Smooth muscle cell of the pulmonary artery (primary cell): Measurements from ENCODE around the gene MAN1B1. TPM values are rescaled to one million over a fixed set of nuclear protein-coding genes. Genes with fewer than 3 reads are reported as not detected.

Source experiments
- total RNA-seq: library from RNA; depleted of rRNA; stranded (reverse); fragments of >200 nt; gene quantifications from 2 replicates; pipeline ENCODE4 v1.2.3, GENCODE V29; 2014

The MAN1B1 gene
- total RNA-seq, result 153 and 203 TPM in 2 replicates

DNA sequence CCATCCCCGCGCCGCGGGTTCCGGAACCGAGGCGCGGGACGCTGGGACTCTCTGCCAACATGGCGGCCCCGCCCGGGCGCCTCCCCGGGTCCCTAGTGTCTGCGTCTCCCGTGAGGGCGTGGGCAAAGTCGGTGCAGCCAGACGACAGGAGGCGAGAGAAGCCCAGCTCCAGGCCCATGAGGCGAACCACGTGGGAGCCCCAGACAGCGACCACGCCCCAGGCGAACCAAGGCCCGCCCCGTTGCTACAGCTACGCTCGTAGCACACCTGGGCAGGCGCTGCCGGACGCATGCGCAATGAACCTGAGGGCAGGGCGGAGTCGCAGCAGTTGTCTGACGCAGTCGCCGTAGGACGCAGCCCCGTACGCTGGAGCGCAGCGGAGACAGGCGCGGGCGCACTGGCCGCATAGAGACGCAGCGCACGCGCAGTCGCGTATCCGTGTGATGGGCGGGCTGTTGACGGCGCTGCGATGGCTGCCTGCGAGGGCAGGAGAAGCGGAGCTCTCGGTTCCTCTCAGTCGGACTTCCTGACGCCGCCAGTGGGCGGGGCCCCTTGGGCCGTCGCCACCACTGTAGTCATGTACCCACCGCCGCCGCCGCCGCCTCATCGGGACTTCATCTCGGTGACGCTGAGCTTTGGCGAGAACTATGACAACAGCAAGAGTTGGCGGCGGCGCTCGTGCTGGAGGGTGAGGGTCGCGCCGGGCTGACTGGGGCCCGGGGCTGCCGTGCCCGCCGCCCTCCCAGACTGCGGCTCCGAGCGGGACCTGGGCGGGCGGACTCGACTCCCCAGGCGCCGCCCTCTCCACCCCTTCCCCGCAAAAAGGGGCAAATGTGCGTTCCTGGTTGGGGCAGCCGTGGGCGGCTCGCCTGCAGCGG, at the start of gene MAN1B1:
MAN1B1 (plus strand) TSS at position 455 of the 878 bp plus-strand sequence; CDS start at position 470, 15 bp downstream.

DNA sequence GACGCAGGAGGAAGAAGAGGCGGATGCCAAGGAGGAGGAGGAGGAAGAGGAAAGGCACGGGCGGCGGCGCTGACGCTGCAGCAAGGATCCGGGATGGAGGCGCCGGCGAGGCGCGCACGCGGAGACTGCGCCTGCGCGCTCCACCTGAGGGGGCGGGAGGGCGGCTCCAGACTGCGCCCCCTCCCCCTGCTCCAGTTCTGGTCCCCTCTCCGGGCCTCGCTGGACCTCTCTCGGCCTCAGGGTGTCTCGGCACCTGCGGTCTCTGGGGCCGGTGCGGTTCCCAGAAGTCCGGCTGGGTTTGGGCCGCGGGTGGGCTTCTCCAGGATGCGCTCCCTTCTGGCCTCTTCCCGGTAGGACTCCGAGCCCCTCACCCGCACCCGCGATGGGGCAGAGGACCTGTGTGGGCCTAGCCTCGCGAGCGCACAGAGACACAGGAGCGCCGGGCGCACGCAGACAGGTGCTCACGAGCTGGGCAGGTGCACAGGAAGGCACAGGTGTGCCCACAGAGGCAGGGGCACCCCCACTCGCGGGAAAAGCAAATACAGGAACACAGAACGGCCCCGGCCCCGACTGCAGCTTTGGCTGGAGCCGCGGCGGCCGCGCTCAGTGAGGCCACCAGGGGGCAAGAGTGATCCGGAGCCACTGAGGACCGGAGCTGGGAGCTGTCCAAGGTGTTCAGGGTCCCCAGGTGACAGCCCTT, 40.5 kb upstream of the MAN1B1 start, which contains the start of gene NPDC1:
NPDC1 (minus strand) TSS at position 90 of the 700 bp plus-strand sequence. CDS start 188 bp downstream, outside the sequence.

DNA sequence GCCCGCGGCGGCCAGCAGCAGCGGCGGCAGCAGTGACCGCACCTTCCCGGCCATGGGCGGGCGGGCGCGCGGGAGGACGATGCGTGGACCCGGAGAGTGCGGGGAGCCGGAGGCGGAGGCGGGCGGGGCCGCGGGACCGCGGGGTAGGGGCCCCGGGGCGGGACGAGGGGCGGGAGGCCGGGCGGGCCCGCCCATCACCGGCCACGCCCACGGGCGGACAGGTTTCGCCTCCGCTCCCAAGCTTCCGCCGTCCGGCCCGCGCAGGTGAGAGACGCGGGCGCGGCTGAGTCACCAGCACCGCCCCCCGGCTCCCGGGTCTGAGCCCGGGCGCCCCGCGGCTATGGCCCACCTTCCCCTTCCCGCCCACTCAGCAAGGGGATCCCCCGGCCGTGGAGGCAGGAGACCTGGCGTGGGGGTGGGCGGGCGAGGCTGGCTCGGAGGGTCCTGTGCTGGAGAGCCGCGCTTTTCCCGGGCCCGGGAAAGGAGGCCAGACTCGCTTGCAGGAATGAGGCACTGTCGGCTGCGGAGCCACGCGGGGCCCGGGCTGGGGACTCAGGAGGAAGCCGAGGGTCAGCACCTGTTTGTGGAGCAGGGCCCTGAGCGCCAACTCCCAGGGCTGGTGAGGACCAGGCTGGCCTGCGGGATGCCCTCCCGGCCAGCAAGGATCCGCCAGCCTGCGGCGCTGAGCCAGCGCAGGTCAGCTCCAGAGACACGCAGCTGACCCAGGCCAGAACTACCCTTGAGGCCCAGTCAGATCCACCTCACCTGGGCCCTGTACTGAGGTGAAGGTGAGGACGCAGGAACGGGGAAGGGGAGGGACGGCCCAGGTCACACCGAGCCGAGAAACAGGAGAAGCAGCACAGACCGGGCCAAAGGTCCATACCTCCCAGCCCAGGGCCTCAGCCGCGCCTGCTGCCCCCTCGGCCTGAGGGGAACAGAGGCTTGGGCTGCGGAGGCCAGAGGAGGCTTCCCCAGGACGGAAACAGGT, 32.5 kb upstream of the MAN1B1 start, which contains the start of gene ENTPD2:
ENTPD2 (minus strand) TSS at position 118 of the 988 bp plus-strand sequence; CDS start at position 54, 64 bp downstream.

GRCh38 chr9:137070201-137070905, 16.4 kb upstream of the MAN1B1 start, which contains the start of gene SAPCD2:
Gene SAPCD2 (minus strand): TSS chr9:137070557. CDS start chr9:137070460, 97 bp downstream.

GRCh38 chr9:137077010-137077747, 9.6 kb upstream of the MAN1B1 start, which contains the start of gene UAP1L1:
Gene UAP1L1 (plus strand): TSS chr9:137077517. CDS start chr9:137077533, 16 bp downstream.

GRCh38 chr9:137114613-137115393, 28.0 kb downstream of the MAN1B1 start, which contains the start of gene DPP7:
Gene DPP7 (minus strand): TSS chr9:137114733. CDS start chr9:137114713, 20 bp downstream.

DNA sequence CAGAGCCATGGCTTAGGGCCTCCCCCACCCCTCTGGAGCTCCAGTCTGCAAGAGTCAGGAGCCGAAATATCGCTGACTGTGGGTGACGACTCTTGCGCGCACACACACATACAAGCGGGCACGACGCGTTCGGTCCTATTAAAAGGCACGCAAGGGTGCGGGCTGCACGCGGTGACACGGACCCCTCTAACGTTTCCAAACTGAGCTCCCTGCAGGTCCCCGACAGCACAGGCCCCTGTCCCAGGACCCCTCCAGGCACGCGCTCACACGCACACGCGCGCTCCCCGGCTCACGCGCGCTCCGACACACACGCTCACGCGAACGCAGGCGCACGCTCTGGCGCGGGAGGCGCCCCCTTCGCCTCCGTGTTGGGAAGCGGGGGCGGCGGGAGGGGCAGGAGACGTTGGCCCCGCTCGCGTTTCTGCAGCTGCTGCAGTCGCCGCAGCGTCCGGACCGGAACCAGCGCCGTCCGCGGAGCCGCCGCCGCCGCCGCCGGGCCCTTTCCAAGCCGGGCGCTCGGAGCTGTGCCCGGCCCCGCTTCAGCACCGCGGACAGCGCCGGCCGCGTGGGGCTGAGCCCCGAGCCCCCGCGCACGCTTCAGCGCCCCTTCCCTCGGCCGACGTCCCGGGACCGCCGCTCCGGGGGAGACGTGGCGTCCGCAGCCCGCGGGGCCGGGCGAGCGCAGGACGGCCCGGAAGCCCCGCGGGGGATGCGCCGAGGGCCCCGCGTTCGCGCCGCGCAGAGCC, 52.1 kb downstream of the MAN1B1 start, which contains the start of gene GRIN1:
GRIN1 (plus strand) TSS at position 433 of the 746 bp plus-strand sequence. CDS start 333 bp downstream, outside the sequence.

Other genes with a start within 250 kb of the MAN1B1 start
- gene AJM1, start 244.5 kb upstream of the MAN1B1 start, total RNA-seq, result 3.6 and 4.0 TPM in 2 replicates
- 138 and 150 TPM in 2 replicates for gene PHPT1, start 237.6 kb upstream of the MAN1B1 start, total RNA-seq
- gene MAMDC4, start 234.6 kb upstream of the MAN1B1 start, total RNA-seq, result 4.6 and 6.5 TPM in 2 replicates
- 170 and 198 TPM in 2 replicates for gene EDF1, start 220.7 kb upstream of the MAN1B1 start, total RNA-seq
- 14.4 and 18.5 TPM in 2 replicates for gene TRAF2, start 200.5 kb upstream of the MAN1B1 start, total RNA-seq
- gene FBXW5, start 142.2 kb upstream of the MAN1B1 start, total RNA-seq, result 164 and 216 TPM in 2 replicates
- gene C8G, start 141.7 kb upstream of the MAN1B1 start, total RNA-seq, result 0.72 and 0.79 TPM in 2 replicates
- gene LCN12, start 134.7 kb upstream of the MAN1B1 start, total RNA-seq, result 0.20 TPM in 1 of 2 replicates, not detected in the other
- gene PTGDS, start 109.5 kb upstream of the MAN1B1 start, total RNA-seq, result 11.1 and 66.1 TPM in 2 replicates
- 0.50 and 1.1 TPM in 2 replicates for gene LCNL1, start 104.0 kb upstream of the MAN1B1 start, total RNA-seq
- gene PAXX, start 94.6 kb upstream of the MAN1B1 start, total RNA-seq, result 8.0 and 11.2 TPM in 2 replicates
- 2.0 and 2.9 TPM in 2 replicates for gene CLIC3, start 90.4 kb upstream of the MAN1B1 start, total RNA-seq
- gene ABCA2, start 58.7 kb upstream of the MAN1B1 start, total RNA-seq, result 81.1 and 129 TPM in 2 replicates
- gene FUT7, start 54.9 kb upstream of the MAN1B1 start, total RNA-seq, result not detected in 2 replicates
- gene NPDC1, start 40.8 kb upstream of the MAN1B1 start, total RNA-seq, result 21.6 and 66.1 TPM in 2 replicates
- gene ENTPD2, start 32.9 kb upstream of the MAN1B1 start, total RNA-seq, result not detected in 2 replicates
- 2.7 and 3.7 TPM in 2 replicates for gene SAPCD2, start 16.4 kb upstream of the MAN1B1 start, total RNA-seq
- 20.3 and 38.3 TPM in 2 replicates for gene UAP1L1, start 9.5 kb upstream of the MAN1B1 start, total RNA-seq
- gene DPP7, start 27.7 kb downstream of the MAN1B1 start, total RNA-seq, result 82.9 and 145 TPM in 2 replicates
- 0.10 TPM in 1 of 2 replicates, not detected in the other for gene GRIN1, start 52.2 kb downstream of the MAN1B1 start, total RNA-seq
- not detected in 2 replicates for gene LRRC26, start 83.1 kb downstream of the MAN1B1 start, total RNA-seq
- not detected in 2 replicates for gene TMEM210, start 85.1 kb downstream of the MAN1B1 start, total RNA-seq
- gene ANAPC2, start 101.6 kb downstream of the MAN1B1 start, total RNA-seq, result 24.6 and 33.7 TPM in 2 replicates
- 42.6 and 53.3 TPM in 2 replicates for gene SSNA1, start 101.7 kb downstream of the MAN1B1 start, total RNA-seq
- 6.1 and 9.5 TPM in 2 replicates for gene TPRN, start 113.8 kb downstream of the MAN1B1 start, total RNA-seq
- 36.8 and 39.2 TPM in 2 replicates for gene TMEM203, start 118.7 kb downstream of the MAN1B1 start, total RNA-seq
- 4.5 and 6.3 TPM in 2 replicates for gene NDOR1, start 118.7 kb downstream of the MAN1B1 start, total RNA-seq
- 1.2 and 2.8 TPM in 2 replicates for gene RNF208, start 135.3 kb downstream of the MAN1B1 start, total RNA-seq
- 0.33 and 0.66 TPM in 2 replicates for gene CYSRT1, start 138.2 kb downstream of the MAN1B1 start, total RNA-seq
- gene RNF224, start 140.5 kb downstream of the MAN1B1 start, total RNA-seq, result 0.07 TPM in 1 of 2 replicates, not detected in the other
- gene SLC34A3, start 143.9 kb downstream of the MAN1B1 start, total RNA-seq, result not detected in 2 replicates
- 145 and 163 TPM in 2 replicates for gene TUBB4B, start 154.3 kb downstream of the MAN1B1 start, total RNA-seq
- not detected in 2 replicates for gene STPG3, start 164.3 kb downstream of the MAN1B1 start, total RNA-seq
- gene NELFB, start 168.3 kb downstream of the MAN1B1 start, total RNA-seq, result 59.5 and 64.4 TPM in 2 replicates
- gene TOR4A, start 190.7 kb downstream of the MAN1B1 start, total RNA-seq, result 19.7 and 47.4 TPM in 2 replicates
- 0.13 and 0.20 TPM in 2 replicates for gene NRARP, start 215.3 kb downstream of the MAN1B1 start, total RNA-seq